Measurements from ENCODE around the gene SH3BP1.
"Not testable (repeated sequence)": the region's sequence is repeated elsewhere in the genome, so short reads cannot be mapped to it uniquely, and the experiment has no call there.

SH3BP1 gene

GRCh38 chr22:37679670-37680069, 40.2 kb downstream of the SH3BP1 start:
- DNase-seq (ENCODE audit: low read depth): no peak

GRCh38 chr22:37680191-37680851, 40.9 kb downstream of the SH3BP1 start:
- DNase-seq (ENCODE audit: low read depth): no peak

- no peak for DNase-seq (ENCODE audit: low read depth)
Measured at GRCh38 chr22:37681001-37681424, 41.5 kb downstream of the SH3BP1 start.

GRCh38 chr22:37681556-37682049, 42.1 kb downstream of the SH3BP1 start:
- DNase-seq (ENCODE audit: low read depth): peak; percentile 74

DNA sequence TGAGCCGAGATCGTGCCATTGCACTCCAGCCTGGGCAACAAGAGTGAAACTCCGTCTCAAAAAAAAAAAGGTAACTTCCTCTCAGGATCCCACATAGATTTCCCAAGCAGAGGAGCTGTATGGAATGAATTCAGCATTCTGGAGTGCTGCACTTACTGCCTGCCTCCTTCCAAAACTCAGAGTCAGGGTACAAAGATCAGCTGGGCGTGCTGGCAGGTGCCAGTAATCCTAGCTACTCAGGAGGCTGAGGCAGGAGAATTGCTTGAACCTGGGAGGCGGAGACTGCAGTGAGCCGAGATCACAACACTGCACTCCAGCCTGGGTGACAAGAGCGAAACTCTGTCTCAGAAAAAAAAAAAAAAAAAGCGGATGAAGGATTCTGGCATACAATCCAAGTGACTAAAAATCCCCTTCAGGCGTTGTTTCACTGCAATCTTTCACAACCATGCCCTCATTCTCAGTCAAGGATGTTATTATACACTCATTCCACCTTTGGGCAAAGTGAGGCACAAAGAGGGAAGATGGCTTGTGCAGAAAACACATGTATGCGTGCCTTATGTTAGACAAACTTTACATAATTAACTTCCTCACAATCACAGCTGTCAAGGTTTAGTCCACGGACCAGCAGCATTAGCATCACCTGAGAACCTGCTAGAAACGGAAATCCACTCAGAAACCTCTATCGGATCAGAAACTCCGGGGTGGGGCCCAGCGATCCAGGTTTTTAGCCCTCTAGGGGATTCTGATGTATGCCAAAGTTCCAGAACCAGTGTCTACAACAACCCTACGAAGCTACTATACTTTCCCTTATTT, 45.5 kb downstream of the SH3BP1 start:
- no peak for DNase-seq (ENCODE audit: low read depth)

DNA sequence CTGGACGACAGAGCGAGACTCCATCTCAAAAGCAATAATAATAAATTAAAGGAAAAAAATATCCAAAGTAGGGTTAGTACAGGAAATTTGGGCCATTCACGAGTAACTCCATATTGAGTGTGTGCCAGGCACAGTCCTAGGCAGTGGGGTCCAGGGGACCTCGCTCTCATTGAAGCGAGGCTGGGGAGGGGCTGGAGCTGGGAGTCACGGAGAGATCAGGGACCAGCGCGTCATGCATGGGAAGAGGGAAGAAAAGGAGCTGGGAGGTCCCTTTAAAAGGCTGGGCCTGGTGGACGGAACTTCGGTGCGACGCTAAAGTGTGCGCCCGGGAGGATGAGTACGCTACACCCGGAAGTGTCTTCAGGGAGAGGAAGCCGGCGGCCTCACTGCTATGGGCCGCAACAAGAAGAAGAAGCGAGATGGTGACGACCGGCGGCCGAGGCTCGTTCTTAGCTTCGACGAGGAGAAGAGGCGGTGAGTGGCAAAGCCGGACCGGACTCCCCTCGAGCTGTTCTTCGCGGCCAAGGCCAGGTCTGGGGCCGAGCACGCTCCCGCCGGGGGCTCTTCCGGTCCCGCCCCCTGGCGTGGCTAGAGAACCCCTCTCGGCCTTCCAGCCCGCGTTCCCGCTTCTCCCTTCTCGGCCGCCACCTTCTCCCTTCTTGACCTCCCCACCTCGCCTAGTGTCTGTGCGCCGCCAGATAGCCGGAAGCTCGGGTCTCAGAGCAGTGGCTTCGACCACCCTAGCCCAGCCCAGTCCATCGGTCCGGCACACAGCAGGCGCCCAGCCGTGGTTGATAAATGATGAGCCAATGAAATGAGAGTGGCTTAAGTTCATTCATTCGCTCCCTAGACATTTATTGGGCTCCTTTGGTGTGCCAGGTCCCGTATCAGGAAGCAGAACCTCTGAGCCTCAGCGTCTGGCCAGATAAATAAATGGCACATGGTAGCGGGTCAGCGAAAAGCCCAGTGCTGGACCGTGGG, 46.8 kb downstream of the SH3BP1 start, which contains the start of gene NOL12:
NOL12 (plus strand) TSS at position 342 of the 981 bp plus-strand sequence; CDS start at position 392, 50 bp downstream.
- DNase-seq (ENCODE audit: low read depth): peak; percentile 62

- DNase-seq (ENCODE audit: low read depth): no peak
Measured at GRCh38 chr22:37690407-37690806, 50.9 kb downstream of the SH3BP1 start.

DNA sequence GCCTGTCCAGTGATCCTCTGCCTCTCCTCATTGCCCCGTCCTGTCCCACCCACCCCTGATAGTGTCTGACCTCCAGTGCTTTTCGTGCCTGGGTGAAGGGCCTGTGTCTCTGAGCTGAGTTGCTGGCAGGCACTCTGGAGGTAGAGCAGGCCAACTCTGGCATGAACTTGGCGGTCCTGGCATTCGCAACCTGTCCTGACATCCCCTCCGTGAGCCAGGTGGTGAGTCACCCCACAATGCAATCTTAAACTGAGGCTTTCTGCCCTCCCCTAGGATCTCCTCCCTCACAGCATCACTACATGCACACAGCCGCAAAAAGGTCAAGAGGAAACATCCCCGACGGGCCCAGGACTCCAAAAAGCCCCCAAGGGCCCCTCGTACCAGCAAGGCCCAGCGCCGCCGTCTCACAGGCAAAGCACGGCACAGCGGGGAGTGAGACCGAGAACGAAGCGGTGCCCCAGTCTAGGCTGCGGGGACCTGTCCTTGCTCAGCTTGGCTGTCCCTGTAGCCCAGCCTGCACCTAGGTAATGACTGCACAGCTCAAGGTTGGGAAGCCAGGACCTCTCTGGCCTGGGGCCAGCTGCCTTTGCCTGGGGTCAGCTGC, 51.5 kb downstream of the SH3BP1 start:
- no peak for DNase-seq (ENCODE audit: low read depth)

DNA sequence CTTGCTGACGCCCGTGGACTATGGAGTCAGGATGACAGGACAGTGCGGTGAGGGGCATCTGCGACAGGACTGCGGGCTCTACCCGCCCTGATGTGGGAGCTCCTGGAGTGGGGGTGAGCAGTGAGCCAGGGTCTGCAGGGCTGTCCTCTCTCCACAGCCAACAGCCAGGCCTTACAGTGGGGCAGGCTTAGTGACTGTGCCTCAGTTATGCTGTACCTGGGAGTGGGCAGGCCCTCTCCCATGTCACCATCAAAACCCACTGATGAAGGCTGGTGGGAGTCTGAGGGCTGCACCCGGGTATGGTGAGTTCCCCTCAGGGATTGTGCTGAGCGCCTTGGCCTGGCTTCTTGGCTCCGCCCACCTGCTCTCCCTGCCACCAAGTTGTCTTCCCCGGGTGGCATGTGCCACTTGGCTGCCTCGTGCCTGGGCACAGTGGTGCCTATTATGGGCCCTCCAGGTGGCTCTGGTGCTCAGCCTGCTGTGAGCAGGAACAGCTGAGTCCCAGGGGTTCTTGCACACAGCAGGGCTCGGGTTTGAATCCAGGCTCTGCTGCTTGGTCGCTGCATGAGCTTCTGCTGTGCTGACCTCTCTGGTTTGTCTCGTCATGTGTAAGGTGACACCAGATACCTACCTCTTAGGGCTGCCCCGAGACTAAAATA, 53.3 kb downstream of the SH3BP1 start:
- DNase-seq (ENCODE audit: low read depth): no peak

DNA sequence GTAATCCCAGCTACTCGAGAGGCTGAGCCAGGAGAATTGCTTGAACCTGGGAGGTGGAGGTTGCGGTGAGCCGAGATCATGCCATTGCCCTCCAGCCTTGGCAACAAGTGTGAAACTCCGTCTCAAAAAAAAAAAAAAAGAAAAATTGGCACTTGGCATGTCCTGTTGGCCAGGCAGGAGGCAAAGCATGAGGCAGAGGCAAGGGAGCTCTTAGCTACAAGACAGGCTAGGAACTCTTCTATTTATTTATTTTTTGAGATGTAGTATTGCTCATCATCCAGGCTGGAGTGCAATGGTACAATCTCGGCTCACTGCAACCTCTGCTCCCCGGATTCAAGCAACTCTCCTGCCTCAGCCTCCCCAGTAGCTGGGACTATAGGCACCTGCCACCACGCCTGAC, 54.7 kb downstream of the SH3BP1 start:
- DNase-seq (ENCODE audit: low read depth): not testable (repeated sequence)

DNA sequence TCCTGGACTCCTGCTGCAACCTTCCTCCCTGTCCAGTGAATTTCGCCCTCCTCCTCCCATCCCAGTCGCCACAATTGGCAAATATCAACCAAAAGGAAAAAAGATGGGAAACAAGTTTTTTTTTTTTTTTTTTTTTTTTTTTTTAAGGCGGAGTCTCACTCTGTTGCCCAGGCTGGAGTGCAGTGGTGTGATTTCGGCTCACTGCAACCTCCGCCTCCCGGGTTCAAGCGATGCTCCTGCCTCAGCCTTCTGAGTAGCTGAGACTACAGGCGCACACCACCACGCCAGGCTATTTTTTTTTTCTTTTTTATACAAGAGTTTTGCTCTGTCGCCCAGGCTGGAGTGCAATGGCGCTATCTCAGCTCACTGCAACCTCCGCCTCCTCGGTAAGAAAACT, 56.8 kb downstream of the SH3BP1 start:
- DNase-seq (ENCODE audit: low read depth): not testable (repeated sequence)

DNA sequence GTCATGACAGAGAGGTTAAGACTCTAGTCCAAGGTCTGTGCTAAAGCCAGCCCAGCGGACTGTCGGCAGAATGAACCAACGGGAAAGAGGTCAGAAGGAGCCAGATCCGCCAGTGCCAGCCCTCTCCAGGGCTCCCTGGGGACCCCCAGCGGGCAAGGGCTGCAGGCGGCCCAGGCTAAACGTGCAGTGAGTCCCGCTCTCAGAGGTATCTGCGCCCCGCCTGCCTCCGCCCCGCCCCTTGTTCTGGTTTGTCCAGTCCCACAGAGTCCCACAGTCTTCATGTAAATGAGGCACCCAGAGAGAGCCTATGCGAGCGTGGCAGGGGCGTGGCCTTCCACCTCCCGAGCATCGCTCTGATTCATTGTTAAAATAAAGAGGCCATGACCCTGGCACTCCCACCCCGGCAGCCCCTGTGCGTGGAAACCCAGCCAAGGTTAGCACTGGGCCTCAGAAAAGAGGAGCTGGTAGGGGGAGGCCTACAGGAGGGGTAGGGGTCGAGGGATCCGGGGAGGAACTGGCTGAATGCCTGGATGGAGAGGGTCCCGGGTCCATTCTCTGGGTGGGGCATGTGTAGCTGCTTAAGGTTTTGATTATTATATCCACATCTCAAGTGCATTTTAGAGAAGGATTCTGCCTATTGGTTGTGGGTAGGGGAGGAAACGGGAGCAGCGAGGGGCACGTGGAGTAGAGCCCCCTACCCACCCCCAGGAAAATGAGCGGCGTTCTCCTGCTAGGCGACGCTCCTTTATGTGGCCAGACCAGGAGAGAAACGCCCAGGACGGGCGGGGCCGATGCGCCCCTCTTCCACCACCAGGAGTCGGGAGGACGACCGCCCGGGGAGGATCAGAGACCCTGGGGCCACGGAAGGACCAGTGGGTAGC, 57.4 kb downstream of the SH3BP1 start, which contains the start of gene TRIOBP:
TRIOBP (plus strand) TSS at position 392 of the 881 bp plus-strand sequence. CDS start 4,318 bp downstream, outside the sequence.
- DNase-seq (ENCODE audit: low read depth): peak; percentile 91

DNA sequence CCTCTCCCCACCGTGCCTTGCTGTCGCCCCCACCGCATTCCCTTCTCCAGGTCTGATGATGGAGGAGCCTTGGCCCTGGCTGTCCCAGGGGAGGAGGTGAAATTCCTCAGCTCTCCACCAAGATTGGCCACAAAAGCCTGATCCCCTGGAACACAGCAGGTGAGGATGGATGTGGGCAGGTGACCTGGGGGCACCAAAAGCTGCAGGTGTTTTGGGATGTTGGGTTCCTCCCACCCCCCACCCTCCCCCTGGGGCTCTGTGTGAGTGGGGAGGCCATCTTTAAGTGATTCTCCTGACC, 58.0 kb downstream of the SH3BP1 start:
- no peak for DNase-seq (ENCODE audit: low read depth)

DNA sequence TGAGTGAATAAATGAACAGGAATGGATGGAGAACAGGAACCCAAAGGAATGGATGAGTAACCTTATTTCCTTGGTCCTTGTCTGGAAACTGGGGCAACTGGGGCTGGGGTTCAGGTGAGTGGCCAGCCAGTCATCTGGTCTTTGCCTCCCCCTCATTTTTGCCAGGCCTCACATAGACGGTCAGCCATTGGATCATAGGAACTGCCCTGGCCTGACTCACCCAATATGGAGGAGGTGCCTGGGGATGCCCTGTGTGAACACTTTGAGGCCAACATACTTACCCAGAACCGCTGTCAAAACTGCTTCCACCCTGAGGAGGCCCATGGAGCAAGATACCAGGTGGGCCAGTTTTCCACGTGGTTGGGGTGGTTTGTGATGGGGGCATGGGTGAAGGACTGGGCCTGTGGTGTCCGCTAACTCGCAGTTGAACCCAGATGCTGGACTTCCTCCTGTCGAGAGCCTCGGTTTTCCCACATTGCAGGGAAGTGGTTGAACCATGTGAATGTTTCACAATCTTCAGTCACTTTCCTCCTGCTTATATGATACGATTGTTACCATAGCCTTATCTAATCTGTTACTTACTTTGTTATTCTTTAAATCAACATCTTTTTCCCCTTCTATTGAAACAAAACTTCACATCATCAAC, 61.8 kb downstream of the SH3BP1 start:
- DNase-seq (ENCODE audit: low read depth): no peak

GRCh38 chr22:37703906-37704305, 64.4 kb downstream of the SH3BP1 start:
- no peak for DNase-seq (ENCODE audit: low read depth)

GRCh38 chr22:37704645-37705044, 65.2 kb downstream of the SH3BP1 start:
- DNase-seq (ENCODE audit: low read depth): no peak

GRCh38 chr22:37705205-37705604, 65.7 kb downstream of the SH3BP1 start:
- DNase-seq (ENCODE audit: low read depth): no peak

Data from fibroblast of the conjunctiva (primary cell).